Right cardiac atrium (tissue), 5 donors: Measurements from ENCODE around the gene KLF2. TPM values are rescaled to one million over a fixed set of nuclear protein-coding genes. Genes with fewer than 3 reads are reported as not detected.

Experiments
- ATAC-seq, 2 donors: fragments of 200-7000 bp; cut with Tn5 transposase; one replicate each; pipeline versions ENCODE4 v1.8.0 to v1.9.1; 2020; ENCODE audit warnings: moderate library complexity in 2 of 2, mild to moderate bottlenecking in 1 of 2
- DNase-seq, 3 donors: peaks; one replicate each; pipeline ENCODE4 v3.0.0-alpha.2; 2020
- H3K27ac ChIP-seq: one replicate; pipeline ENCODE4 v1.5.1; 2013; ENCODE audit warnings: mild to moderate bottlenecking, low read length, control low read depth, moderate library complexity
- H3K27me3 ChIP-seq: one replicate; pipeline ENCODE4 v1.6.1; 2013; ENCODE audit not compliant: control insufficient read depth, insufficient read depth
- H3K4me1 ChIP-seq: one replicate; pipeline ENCODE4 v1.6.1; 2013; ENCODE audit warnings: low read length; ENCODE audit not compliant: control insufficient read depth, insufficient read depth
- H3K4me3 ChIP-seq: one replicate; pipeline ENCODE4 v1.5.1; 2013; ENCODE audit warnings: low read length, control low read depth
- H3K9me3 ChIP-seq: one replicate; pipeline ENCODE4 v1.6.1; 2013; ENCODE audit warnings: low read length; ENCODE audit not compliant: control insufficient read depth
- WGBS: extraction: QIAGEN DNeasy Blood & Tissue Kit; methylation state at CpG from one replicate; pipeline ENCODE4 v1.1.7; 2013; 5-methylcytosine and 5-hydroxymethylcytosine counted together
- intact Hi-C, 4 donors: fragments of 100-400 bp; cut with DNase I; formaldehyde crosslinking; loops; one replicate each; pipeline versions ENCODE4 v1.11.0 to v1.14.0; 2022 to 2023
- polyA plus RNA-seq: library from polyadenylated mRNA; stranded (reverse); fragments of 200-250 nt; gene quantifications from one replicate; pipeline ENCODE4 v1.2.3, GENCODE V29; 2013
- total RNA-seq, 4 donors: library from RNA; stranded (reverse); fragmentation: NEBNext Ultra II Directional; extraction: Animal tissue kit (Norgen Biotek cat#: 25700); gene quantifications; one replicate each; pipeline ENCODE4 v1.2.1, GENCODE V29; 2021
- donor health status: healthy with polysubstance abuse.
- donor health status: DM: no; HTN: yes; CAD: no.
- donor health status: DM: no; HTN: no; CAD: no.
- donor health status: DM: no; HTN: yes; CAD: no; lungs with severe emphysema.
- donor health status: DM: yes; HTN: yes; CAD: no.

KLF2 gene
- total and polyA plus RNA-seq, 5 donors = 30.9 to 73.5 (median 65.5) TPM

DNA sequence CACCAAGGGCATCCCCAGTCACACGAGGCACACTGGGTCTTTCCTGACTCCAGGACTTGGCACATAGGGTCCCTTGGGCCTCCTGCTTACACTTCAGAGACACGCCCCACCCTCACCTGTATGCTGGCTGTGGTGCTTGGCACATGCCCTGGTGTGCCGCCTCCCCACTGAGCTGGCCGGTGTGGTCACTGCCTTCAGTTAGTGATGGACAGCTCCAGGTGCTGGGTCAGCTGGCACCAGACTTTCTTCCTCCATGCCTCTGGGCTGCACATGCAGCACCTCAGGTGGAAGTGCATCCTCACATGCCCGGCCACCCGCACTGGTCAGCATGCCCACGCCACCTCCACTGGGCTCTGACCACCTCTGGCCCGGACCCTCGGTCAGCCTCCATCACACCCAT, 52.9 kb downstream of the KLF2 start:
- Histone ChIP-seq H3K4me3 (no peak overlapping the region), H3K4me1 (peaks cover 11% of the 10 kb centered on the region), H3K9me3 (no peaks in the 10 kb centered on the region), H3K27ac (no peak overlapping the region), H3K27me3 (no peaks in the 10 kb centered on the region)
- ATAC-seq = no peak
- no peak for DNase-seq
- intact Hi-C loops = no loop called here
- 95% methylated on average over 9 of the region's 9 CpGs for WGBS

Other genes starting within 250 kb of the KLF2 start
- 100 to 1,000 TPM in 3 of 4 donors, 10 to 100 TPM in 1; 87.7 to 226 (median 130) TPM for gene TPM4, start 248.3 kb upstream of the KLF2 start, total RNA-seq
- gene TPM4, start 248.3 kb upstream of the KLF2 start, polyA plus RNA-seq = 137 TPM
- gene RAB8A, start 212.9 kb upstream of the KLF2 start, total RNA-seq = 10 to 100 TPM; 22.6 to 30.0 (median 24.5) TPM
- gene RAB8A, start 212.9 kb upstream of the KLF2 start, polyA plus RNA-seq = 12.9 TPM
- gene HSH2D, start 181.1 kb upstream of the KLF2 start, total RNA-seq = 1 to 10 TPM in 1 of 4 donors, under 1 TPM in 1, not detected in 2; 0.37 to 1.0 TPM
- 0.18 TPM for gene HSH2D, start 181.1 kb upstream of the KLF2 start, polyA plus RNA-seq
- gene CIB3, start 151.3 kb upstream of the KLF2 start, total RNA-seq = not detected
- gene CIB3, start 151.3 kb upstream of the KLF2 start, polyA plus RNA-seq = not detected
- 10 to 100 TPM; 37.5 to 42.5 (median 40.1) TPM for gene FAM32A, start 139.4 kb upstream of the KLF2 start, total RNA-seq
- gene FAM32A, start 139.4 kb upstream of the KLF2 start, polyA plus RNA-seq = 49.3 TPM
- 10 to 100 TPM; 38.7 to 65.5 (median 50.4) TPM for gene AP1M1, start 126.9 kb upstream of the KLF2 start, total RNA-seq
- gene AP1M1, start 126.9 kb upstream of the KLF2 start, polyA plus RNA-seq = 37.1 TPM
- gene EPS15L1, start 147.1 kb downstream of the KLF2 start, total RNA-seq = 10 to 100 TPM; 64.6 to 88.9 (median 83.0) TPM
- 52.9 TPM for gene EPS15L1, start 147.1 kb downstream of the KLF2 start, polyA plus RNA-seq
- not detected for gene CALR3, start 171.3 kb downstream of the KLF2 start, total RNA-seq
- gene CALR3, start 171.3 kb downstream of the KLF2 start, polyA plus RNA-seq = not detected
- 1 to 10 TPM; 3.4 to 4.2 (median 4.0) TPM for gene C19orf44, start 171.6 kb downstream of the KLF2 start, total RNA-seq
- gene C19orf44, start 171.6 kb downstream of the KLF2 start, polyA plus RNA-seq = 3.3 TPM
- 10 to 100 TPM; 20.7 to 25.8 (median 20.9) TPM for gene CHERP, start 217.6 kb downstream of the KLF2 start, total RNA-seq
- 15.6 TPM for gene CHERP, start 217.6 kb downstream of the KLF2 start, polyA plus RNA-seq
- 10 to 100 TPM; 21.0 to 26.6 (median 25.8) TPM for gene SLC35E1, start 247.6 kb downstream of the KLF2 start, total RNA-seq
- 21.3 TPM for gene SLC35E1, start 247.6 kb downstream of the KLF2 start, polyA plus RNA-seq